Liver (tissue), 9 donors: ENCODE data around the gene BTF3L4. TPM values are rescaled to one million over a fixed set of nuclear protein-coding genes. Genes with fewer than 3 reads are reported as not detected.
"Not testable (repeated sequence)": the region's sequence is repeated elsewhere in the genome, so short reads cannot be mapped to it uniquely, and the experiment has no call there.

ENCODE experiments used
- DNase-seq: peaks from one replicate; pipeline ENCODE4 v3.0.0-alpha.2; 2017; ENCODE audit warnings: low spot score
- H3K27ac ChIP-seq, 2 donors: one replicate each; pipeline ENCODE4 v1.7.0; 2013; ENCODE audit warnings: inconsistent platforms in 2 of 2, low read length in 2 of 2, control low read depth in 1 of 2, low read depth in 1 of 2, mild to moderate bottlenecking in 1 of 2
- H3K27me3 ChIP-seq, 4 donors: one replicate each; pipeline versions ENCODE4 v1.6.1 to v1.7.0; 2013; ENCODE audit warnings: low read length in 3 of 4, inconsistent platforms in 1 of 4, mild to moderate bottlenecking in 1 of 4, moderate library complexity in 1 of 4; ENCODE audit not compliant: control insufficient read depth in 4 of 4, insufficient read depth in 4 of 4
- H3K36me3 ChIP-seq, 4 donors: one replicate each; pipeline versions ENCODE4 v1.6.1 to v1.7.0; 2013; ENCODE audit warnings: low read length in 3 of 4, mild to moderate bottlenecking in 3 of 4, low read depth in 1 of 4, moderate library complexity in 1 of 4; ENCODE audit not compliant: control insufficient read depth in 4 of 4, insufficient read depth in 3 of 4
- H3K4me1 ChIP-seq, 4 donors: one replicate each; pipeline versions ENCODE4 v1.6.1 to v1.7.0; 2013; ENCODE audit warnings: low read length in 3 of 4, mild to moderate bottlenecking in 3 of 4, moderate library complexity in 1 of 4; ENCODE audit not compliant: control insufficient read depth in 4 of 4, insufficient read depth in 4 of 4
- H3K4me3 ChIP-seq, 3 donors: one replicate each; pipeline versions ENCODE4 v1.6.1 to v1.7.0; 2013; ENCODE audit warnings: low read length in 3 of 3, control low read depth in 1 of 3, low read depth in 1 of 3, mild to moderate bottlenecking in 1 of 3
- H3K9ac ChIP-seq, 2 donors: one replicate each; pipeline ENCODE4 v1.7.0; 2013; ENCODE audit warnings: low read length in 2 of 2, mild to moderate bottlenecking in 2 of 2, moderate library complexity in 2 of 2, control low read depth in 1 of 2, low read depth in 1 of 2
- H3K9me3 ChIP-seq, 4 donors: one replicate each; pipeline versions ENCODE4 v1.6.1 to v1.7.0; 2013; ENCODE audit warnings: low read length in 3 of 4; ENCODE audit not compliant: control insufficient read depth in 4 of 4
- FOXA2 ChIP-seq: IDR thresholded peaks from 2 replicates; pipeline ENCODE4 v1.6.1; 2016; ENCODE audit warnings: antibody characterized with exemption
- GABPA ChIP-seq, 2 donors: IDR thresholded peaks in 1 of 2; conservative IDR thresholded peaks in 1 of 2; 2 replicates each; pipeline ENCODE4 v1.6.1; 2016; ENCODE audit warnings: antibody characterized with exemption in 2 of 2, mild to moderate bottlenecking in 1 of 2, moderate library complexity in 1 of 2
- HNF4G ChIP-seq: IDR thresholded peaks from 2 replicates; pipeline ENCODE4 v1.6.1; 2016; ENCODE audit warnings: antibody characterized with exemption
- RAD21 ChIP-seq, 2 donors: IDR thresholded peaks; 2 replicates each; pipeline ENCODE4 v1.6.1; 2016; ENCODE audit warnings: antibody characterized with exemption in 2 of 2, mild to moderate bottlenecking in 2 of 2
- RXRA ChIP-seq, 2 donors: IDR thresholded peaks; 2 replicates each; pipeline ENCODE4 v1.6.1; 2017 to 2018; ENCODE audit warnings: antibody characterized with exemption in 2 of 2, mild to moderate bottlenecking in 1 of 2
- SP1 ChIP-seq: IDR thresholded peaks from 2 replicates; pipeline ENCODE4 v1.6.1; 2018; ENCODE audit warnings: antibody characterized with exemption, mild to moderate bottlenecking
- TAF1 ChIP-seq: conservative IDR thresholded peaks from 2 replicates; pipeline ENCODE4 v1.6.1; 2016; ENCODE audit warnings: antibody characterized with exemption, mild to moderate bottlenecking
- WGBS: extraction: QIAGEN DNeasy Blood & Tissue Kit; methylation state at CpG from one replicate; pipeline ENCODE4 v1.1.7; 2013; 5-methylcytosine and 5-hydroxymethylcytosine counted together
- polyA plus RNA-seq, 2 donors: library from polyadenylated mRNA; stranded (reverse) in 1 of 2; unstranded in 1 of 2; fragments of 200-250 nt in 1 of 2; fragments of >200 nt in 1 of 2; fragmentation: Nextera tagmentation in 1 of 2; extraction: Ambion mirVana in 1 of 2; gene quantifications; one replicate each; pipeline versions ENCODE4 v1.2.1 to v1.2.3, GENCODE V29; 2013 to 2015
- total RNA-seq, 2 donors: library from RNA; depleted of rRNA; stranded (reverse); fragments of >200 nt; gene quantifications; one replicate each; pipeline ENCODE4 v1.2.3, GENCODE V29; 2014
- TF ChIP-seq, protein P1 (sequence below): IDR thresholded peaks from 2 replicates; pipeline ENCODE4 v1.6.1; 2016; ENCODE audit warnings: antibody characterized with exemption
- TF ChIP-seq, protein P2 (sequence below): IDR thresholded peaks from 2 replicates; pipeline ENCODE4 v1.6.1; 2016; ENCODE audit warnings: antibody characterized with exemption
- TF ChIP-seq, protein P3 (sequence below): fragments of 150-350 bp; IDR thresholded peaks from 2 replicates; pipeline ENCODE4 v1.5.1; 2017; ENCODE audit warnings: improper control_type of control experiment, low read depth, low read length; ENCODE audit not compliant: missing input control
- TF ChIP-seq, protein P4 (sequence below): IDR thresholded peaks from 2 replicates; pipeline ENCODE4 v1.6.1; 2016; ENCODE audit warnings: antibody characterized with exemption
- donor health status: healthy.
- donor health status: healthy.
- donor health status: healthy.
- donor health status: healthy.
- donor health status: healthy.

Gene BTF3L4
- total and polyA plus RNA-seq, 4 donors, result 13.4 to 33.3 (median 18.5) TPM

DNA sequence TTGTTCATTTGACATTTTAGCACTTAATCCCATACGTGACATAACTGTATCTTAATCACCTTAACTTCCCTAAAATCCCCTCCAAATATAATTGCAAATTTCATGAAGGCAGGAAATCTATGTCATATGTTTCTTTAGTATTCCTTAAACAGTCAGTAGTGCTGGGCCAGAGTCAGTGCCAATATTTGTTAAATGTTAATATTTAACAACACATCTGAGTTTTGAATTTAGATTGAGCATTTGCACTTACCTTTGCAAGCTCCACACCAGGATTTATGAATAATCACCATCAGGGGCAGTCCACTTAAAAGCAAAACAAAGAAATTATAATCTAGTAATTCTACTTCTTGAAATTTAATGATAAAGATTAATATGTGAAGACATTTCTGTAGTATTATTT lies 27.8 kb upstream of the BTF3L4 start:
- Histone ChIP-seq H3K4me1 (peaks cover 7 to 34% (median 29%) of the 10 kb centered on the region in 4 donors), H3K4me3 (no peak overlapping the region), H3K36me3 (peaks cover 2 to 19% (median 13%) of the 10 kb centered on the region in 4 donors), H3K9me3 (no peaks in the 10 kb centered on the region), H3K27me3 (no peaks in the 10 kb centered on the region), H3K9ac (no peak overlapping the region), H3K27ac (no peak overlapping the region)
- 44% methylated on average over 1 of the region's 1 CpG for WGBS
- TF ChIP-seq, protein P1, sequence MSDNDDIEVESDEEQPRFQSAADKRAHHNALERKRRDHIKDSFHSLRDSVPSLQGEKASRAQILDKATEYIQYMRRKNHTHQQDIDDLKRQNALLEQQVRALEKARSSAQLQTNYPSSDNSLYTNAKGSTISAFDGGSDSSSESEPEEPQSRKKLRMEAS, result no peak
- TF ChIP-seq, protein P2, sequence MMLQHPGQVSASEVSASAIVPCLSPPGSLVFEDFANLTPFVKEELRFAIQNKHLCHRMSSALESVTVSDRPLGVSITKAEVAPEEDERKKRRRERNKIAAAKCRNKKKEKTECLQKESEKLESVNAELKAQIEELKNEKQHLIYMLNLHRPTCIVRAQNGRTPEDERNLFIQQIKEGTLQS, result no peak
- no peak for TF ChIP-seq HNF4G
- peak; percentile 25 for TF ChIP-seq SP1
- no peak for DNase-seq

DNA sequence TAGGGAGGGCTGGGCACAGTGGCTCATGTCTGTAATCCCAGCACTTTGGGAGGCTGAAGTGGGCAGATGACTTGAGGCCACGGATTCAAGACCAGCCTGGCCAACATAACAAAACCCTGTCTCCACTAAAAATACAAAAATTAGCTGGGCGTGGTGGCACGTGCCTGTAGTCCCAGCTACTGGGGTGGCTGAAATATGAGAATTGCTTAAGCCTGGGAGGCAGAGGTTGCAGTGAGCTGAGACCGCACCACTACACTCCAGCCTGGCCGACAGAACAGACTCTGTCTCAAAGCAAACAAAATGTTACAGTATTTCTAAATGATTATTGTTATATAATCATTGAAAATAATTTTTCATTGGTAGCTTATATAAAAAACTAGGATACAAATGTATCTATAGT lies 27.3 kb upstream of the BTF3L4 start:
- H3K27me3 ChIP-seq, H3K4me3 ChIP-seq, H3K9me3 ChIP-seq, DNase-seq, H3K27ac ChIP-seq, H3K9ac ChIP-seq: not testable (repeated sequence)
- TF ChIP-seq TAF1, result peak; percentile 66
- H3K4me1 ChIP-seq, result peaks cover 7 to 34% (median 29%) of the 10 kb centered on the region in 4 donors
- H3K36me3 ChIP-seq, result peaks cover 0 to 14% (median 8%) of the 10 kb centered on the region in 4 donors
- 36% methylated on average over 5 of the region's 5 CpGs for WGBS

DNA sequence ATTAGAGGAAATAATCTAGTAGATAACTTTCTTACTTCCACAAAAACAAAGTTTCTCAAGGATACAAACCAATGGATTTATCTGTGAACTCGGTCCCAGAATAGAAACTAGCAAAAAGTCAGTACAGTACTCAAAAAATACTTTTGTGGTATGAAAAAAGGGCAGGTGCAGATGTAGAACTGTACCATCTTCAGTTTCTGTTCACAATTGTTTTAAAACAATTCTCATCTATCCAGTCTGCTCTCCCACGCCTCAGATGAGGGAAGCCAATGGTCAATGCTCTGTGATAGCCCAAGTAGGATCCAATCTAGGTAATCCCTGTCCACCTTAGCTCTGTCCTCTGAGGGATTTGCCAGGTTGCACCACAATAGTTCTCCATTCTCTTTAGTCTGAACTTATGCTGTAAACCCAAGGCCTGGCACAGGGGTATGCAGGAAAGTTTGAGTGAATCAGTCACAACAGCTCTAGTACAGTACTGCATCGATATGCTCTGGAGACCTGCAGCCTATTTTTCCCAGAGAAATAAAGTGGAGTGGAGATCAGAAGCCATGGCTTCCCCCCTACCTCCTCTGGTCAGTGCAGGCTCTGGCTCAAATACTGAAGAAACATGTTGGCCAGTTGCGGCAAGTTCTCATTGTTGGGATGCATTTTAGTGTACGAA lies 23.8 kb upstream of the BTF3L4 start:
- H3K27me3 ChIP-seq, result no peaks in the 10 kb centered on the region
- 57% methylated on average over 5 of the region's 5 CpGs for WGBS
- H3K36me3 ChIP-seq, result peaks cover 0 to 5% (median 0%) of the 10 kb centered on the region in 4 donors
- TF ChIP-seq GABPA (IDR thresholded peaks at IDR 0.05 in 1 of 2, conservative IDR thresholded peaks at IDR 0.05 in 1 of 2) (no peak), RXRA (IDR thresholded peaks at IDR 0.05) (no peak)
- TF ChIP-seq, protein P2, result no peak
- H3K9me3 ChIP-seq, result no peaks in the 10 kb centered on the region
- peak overlapping the region; percentile 82 to 99 (median 97) for H3K4me3 ChIP-seq
- no peak overlapping the region for H3K27ac ChIP-seq
- DNase-seq, result no peak
- peak overlapping the region in 1 of 2 donors; percentile 42 for H3K9ac ChIP-seq
- peaks cover 7 to 37% (median 29%) of the 10 kb centered on the region in 4 donors for H3K4me1 ChIP-seq

DNA sequence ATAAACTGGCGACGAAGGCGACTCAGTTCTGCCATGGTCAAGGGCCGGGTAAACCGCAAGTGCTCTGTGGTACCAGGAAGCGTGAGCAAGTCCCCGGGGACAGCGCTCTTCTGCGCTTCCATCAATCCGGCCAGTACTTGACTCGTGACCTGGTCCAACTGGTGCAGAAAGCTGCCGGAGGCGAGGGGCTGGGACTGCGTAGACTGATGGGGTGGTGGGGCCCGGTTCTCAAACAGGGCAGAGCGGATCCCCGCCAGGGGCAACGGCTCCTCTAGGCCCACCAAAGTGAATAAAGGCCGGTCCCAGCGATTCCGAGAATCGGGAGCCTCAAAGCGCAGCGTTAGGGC lies 23.3 kb upstream of the BTF3L4 start:
- Histone ChIP-seq H3K27me3 (no peaks in the 10 kb centered on the region), H3K4me3 (peak overlapping the region; percentile 82 to 99 (median 97)), H3K4me1 (peaks cover 7 to 40% (median 31%) of the 10 kb centered on the region in 4 donors), H3K9ac (peak overlapping the region; percentile 26 to 82), H3K9me3 (no peaks in the 10 kb centered on the region), H3K27ac (peak overlapping the region; percentile 90 to 92), H3K36me3 (peaks cover 0 to 5% (median 1%) of the 10 kb centered on the region in 4 donors)
- WGBS, result 4% methylated on average over 24 of the region's 24 CpGs
- TF ChIP-seq, protein P3, sequence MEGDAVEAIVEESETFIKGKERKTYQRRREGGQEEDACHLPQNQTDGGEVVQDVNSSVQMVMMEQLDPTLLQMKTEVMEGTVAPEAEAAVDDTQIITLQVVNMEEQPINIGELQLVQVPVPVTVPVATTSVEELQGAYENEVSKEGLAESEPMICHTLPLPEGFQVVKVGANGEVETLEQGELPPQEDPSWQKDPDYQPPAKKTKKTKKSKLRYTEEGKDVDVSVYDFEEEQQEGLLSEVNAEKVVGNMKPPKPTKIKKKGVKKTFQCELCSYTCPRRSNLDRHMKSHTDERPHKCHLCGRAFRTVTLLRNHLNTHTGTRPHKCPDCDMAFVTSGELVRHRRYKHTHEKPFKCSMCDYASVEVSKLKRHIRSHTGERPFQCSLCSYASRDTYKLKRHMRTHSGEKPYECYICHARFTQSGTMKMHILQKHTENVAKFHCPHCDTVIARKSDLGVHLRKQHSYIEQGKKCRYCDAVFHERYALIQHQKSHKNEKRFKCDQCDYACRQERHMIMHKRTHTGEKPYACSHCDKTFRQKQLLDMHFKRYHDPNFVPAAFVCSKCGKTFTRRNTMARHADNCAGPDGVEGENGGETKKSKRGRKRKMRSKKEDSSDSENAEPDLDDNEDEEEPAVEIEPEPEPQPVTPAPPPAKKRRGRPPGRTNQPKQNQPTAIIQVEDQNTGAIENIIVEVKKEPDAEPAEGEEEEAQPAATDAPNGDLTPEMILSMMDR, result no peak
- TF ChIP-seq, protein P1, result no peak
- no peak for TF ChIP-seq HNF4G
- TF ChIP-seq, protein P4, sequence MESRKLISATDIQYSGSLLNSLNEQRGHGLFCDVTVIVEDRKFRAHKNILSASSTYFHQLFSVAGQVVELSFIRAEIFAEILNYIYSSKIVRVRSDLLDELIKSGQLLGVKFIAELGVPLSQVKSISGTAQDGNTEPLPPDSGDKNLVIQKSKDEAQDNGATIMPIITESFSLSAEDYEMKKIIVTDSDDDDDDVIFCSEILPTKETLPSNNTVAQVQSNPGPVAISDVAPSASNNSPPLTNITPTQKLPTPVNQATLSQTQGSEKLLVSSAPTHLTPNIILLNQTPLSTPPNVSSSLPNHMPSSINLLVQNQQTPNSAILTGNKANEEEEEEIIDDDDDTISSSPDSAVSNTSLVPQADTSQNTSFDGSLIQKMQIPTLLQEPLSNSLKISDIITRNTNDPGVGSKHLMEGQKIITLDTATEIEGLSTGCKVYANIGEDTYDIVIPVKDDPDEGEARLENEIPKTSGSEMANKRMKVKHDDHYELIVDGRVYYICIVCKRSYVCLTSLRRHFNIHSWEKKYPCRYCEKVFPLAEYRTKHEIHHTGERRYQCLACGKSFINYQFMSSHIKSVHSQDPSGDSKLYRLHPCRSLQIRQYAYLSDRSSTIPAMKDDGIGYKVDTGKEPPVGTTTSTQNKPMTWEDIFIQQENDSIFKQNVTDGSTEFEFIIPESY, result no peak
- TF ChIP-seq FOXA2, result no peak
- TF ChIP-seq RAD21 (IDR thresholded peaks at IDR 0.05), result no peak
- DNase-seq, result peak; percentile 39
